ENCODE measurements around the gene IL12RB2.

The IL12RB2 gene

GRCh38 chr1:67316918-67317317 lies 9.2 kb downstream of the IL12RB2 start:
- TF ChIP-seq, protein P1, sequence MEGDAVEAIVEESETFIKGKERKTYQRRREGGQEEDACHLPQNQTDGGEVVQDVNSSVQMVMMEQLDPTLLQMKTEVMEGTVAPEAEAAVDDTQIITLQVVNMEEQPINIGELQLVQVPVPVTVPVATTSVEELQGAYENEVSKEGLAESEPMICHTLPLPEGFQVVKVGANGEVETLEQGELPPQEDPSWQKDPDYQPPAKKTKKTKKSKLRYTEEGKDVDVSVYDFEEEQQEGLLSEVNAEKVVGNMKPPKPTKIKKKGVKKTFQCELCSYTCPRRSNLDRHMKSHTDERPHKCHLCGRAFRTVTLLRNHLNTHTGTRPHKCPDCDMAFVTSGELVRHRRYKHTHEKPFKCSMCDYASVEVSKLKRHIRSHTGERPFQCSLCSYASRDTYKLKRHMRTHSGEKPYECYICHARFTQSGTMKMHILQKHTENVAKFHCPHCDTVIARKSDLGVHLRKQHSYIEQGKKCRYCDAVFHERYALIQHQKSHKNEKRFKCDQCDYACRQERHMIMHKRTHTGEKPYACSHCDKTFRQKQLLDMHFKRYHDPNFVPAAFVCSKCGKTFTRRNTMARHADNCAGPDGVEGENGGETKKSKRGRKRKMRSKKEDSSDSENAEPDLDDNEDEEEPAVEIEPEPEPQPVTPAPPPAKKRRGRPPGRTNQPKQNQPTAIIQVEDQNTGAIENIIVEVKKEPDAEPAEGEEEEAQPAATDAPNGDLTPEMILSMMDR (IDR thresholded peaks at IDR 0.05; ENCODE audit: low read depth, low read length) = no peak
- DNase-seq (ENCODE audit: low read depth, low spot score) = no peak
- in situ Hi-C loops (cut with HindIII; ENCODE audit: low sequenced_read_pairs) = no loop called here
- no peak overlapping the region for H3K4me3 ChIP-seq (ENCODE audit: low read depth, low read length)

DNA sequence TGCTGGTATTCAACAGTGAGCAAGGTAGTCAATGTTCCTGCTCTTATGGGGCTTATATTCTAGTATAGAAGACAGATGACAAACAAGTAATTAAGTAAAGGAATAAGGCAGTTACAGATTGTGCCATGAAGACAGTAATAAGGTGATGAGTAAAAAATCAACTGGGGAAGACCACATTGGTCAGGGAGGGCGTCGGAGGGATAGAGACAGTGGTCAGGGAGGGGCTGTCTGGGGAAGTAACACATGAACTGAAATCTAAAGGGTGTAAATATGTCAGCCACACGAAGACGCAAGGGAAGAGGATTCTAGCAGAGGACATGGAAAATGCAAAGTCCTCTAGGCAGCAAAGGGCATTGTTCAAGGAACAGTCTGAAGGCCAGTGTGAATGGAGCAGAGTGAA lies 10.1 kb downstream of the IL12RB2 start:
- TF ChIP-seq, protein P1 (IDR thresholded peaks at IDR 0.05; ENCODE audit: low read depth, low read length) = no peak
- no peak for DNase-seq (ENCODE audit: low read depth, low spot score)
- no peak overlapping the region for H3K4me3 ChIP-seq (ENCODE audit: low read depth, low read length)
- in situ Hi-C loops (cut with HindIII; ENCODE audit: low sequenced_read_pairs) = no loop called here

- TF ChIP-seq, protein P1 (IDR thresholded peaks at IDR 0.05; ENCODE audit: low read depth, low read length) = no peak
- no peak overlapping the region for H3K4me3 ChIP-seq (ENCODE audit: low read depth, low read length)
- in situ Hi-C loops (cut with HindIII; ENCODE audit: low sequenced_read_pairs) = no loop called here
- no peak for DNase-seq (ENCODE audit: low read depth, low spot score)
Measured at GRCh38 chr1:67322442-67322841, 14.8 kb downstream of the IL12RB2 start.

DNA sequence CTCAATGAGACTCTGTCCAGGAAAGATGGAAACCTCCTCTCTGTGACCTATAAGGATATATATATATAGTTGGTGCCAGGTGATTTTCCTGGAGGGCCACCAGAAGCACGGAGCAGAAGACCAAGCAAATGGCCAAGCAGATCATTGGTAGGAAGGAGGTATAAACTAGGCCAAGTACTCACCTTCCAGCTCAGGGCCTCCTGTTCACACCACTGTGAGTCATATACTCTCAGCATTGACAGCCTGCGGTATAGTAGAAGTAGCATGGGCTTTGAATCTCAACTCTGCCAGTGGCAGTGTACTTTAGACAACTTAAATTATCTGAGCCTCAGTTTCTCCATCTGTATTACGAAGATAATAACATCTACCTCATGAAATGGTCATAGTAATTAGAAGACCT lies 15.4 kb downstream of the IL12RB2 start:
- no peak for DNase-seq (ENCODE audit: low read depth, low spot score)
- no peak overlapping the region for H3K4me3 ChIP-seq (ENCODE audit: low read depth, low read length)
- TF ChIP-seq, protein P1 (IDR thresholded peaks at IDR 0.05; ENCODE audit: low read depth, low read length) = no peak
- in situ Hi-C loops (cut with HindIII; ENCODE audit: low sequenced_read_pairs) = no loop called here

DNA sequence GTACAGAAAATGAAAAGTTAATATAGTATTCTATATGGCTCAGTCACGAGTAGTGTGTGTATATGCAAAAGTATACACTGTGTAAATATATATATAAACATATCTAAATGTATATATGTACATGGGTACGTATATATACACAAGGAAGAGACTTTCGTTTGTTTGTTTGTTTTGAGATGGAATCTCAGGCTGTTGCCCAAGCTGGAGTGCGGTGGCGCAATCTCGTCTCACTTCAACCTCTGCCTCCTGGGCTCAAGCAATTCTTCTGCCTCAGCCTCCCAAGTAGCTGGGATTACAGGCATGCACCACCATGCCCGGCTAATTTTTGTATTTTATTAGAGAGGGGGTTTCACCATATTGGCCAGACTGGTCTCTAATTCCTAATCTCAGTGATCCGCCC lies 16.4 kb downstream of the IL12RB2 start:
- no peak for DNase-seq (ENCODE audit: low read depth, low spot score)
- in situ Hi-C loops (cut with HindIII; ENCODE audit: low sequenced_read_pairs) = no loop called here

DNA sequence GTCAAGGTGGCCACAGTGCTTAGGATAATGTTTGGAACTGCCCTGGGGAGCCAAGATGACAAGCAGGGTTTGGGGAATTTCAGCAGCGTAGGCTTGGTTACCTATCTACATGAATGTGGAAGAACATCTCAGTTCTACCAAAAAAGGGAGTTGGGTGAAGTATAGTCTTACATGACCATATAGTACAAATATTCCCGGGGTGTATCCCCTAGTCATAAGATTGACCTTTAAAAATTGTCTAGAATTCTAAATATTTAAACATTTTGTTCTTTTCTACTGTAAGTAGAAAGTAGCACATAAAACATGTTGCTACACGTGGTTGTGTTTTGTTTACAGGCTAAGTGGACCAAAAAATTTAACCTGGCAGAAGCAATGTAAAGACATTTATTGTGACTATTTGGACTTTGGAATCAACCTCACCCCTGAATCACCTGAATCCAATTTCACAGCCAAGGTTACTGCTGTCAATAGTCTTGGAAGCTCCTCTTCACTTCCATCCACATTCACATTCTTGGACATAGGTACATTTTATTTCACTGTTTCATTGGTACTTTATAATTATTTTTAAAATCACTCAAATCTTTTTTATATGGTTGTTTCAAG lies 20.3 kb downstream of the IL12RB2 start:
- H3K4me3 ChIP-seq (ENCODE audit: low read depth, low read length) = no peak overlapping the region
- TF ChIP-seq, protein P1 (IDR thresholded peaks at IDR 0.05; ENCODE audit: low read depth, low read length) = no peak
- no peak for DNase-seq (ENCODE audit: low read depth, low spot score)
- in situ Hi-C loops (cut with HindIII; ENCODE audit: low sequenced_read_pairs) = no loop called here

More for the DNA sequence above, 16.4 kb downstream of the IL12RB2 start:
- TF ChIP-seq, protein P1 (IDR thresholded peaks at IDR 0.05; ENCODE audit: low read depth, low read length) = no peak
- H3K4me3 ChIP-seq (ENCODE audit: low read depth, low read length) = no peak overlapping the region

Measured in astrocyte of the spinal cord (primary cell).